Breast epithelium (tissue), 4 donors: ENCODE measurements around the gene PCYT2. TPM values are rescaled to one million over a fixed set of nuclear protein-coding genes. Genes with fewer than 3 reads are reported as not detected.
A peak's percentile ranks its signal among the peaks of the same experiment; 100 is the strongest.

Source experiments
- DNase-seq, 2 donors: peaks; one replicate each; pipeline ENCODE4 v3.0.0-alpha.2; 2019; ENCODE audit warnings: low spot score in 2 of 2
- H3K27ac ChIP-seq, 2 donors: fragments of 200-600 bp; sonication (generic) in 1 of 2; one replicate each; pipeline ENCODE4 v1.5.1; 2016 to 2019; ENCODE audit warnings: mild to moderate bottlenecking in 1 of 2
- H3K27me3 ChIP-seq, 2 donors: fragments of 200-600 bp; sonication (generic) in 1 of 2; one replicate each; pipeline versions ENCODE4 v1.5.1 to v1.6.0; 2017 to 2019; ENCODE audit warnings: control low read depth in 1 of 2, mild to moderate bottlenecking in 1 of 2
- H3K36me3 ChIP-seq: fragments of 200-600 bp; one replicate; pipeline ENCODE4 v1.5.1; 2019
- H3K4me1 ChIP-seq, 2 donors: fragments of 200-600 bp; sonication (generic); one replicate each; pipeline ENCODE4 v1.5.1; 2016 to 2019; ENCODE audit warnings: control low read depth in 1 of 2
- H3K4me3 ChIP-seq, 3 donors: fragments of 200-600 bp; sonication (generic); 1 replicate in 2 of 3; 2 replicates in 1 of 3; pipeline ENCODE4 v1.5.1; 2016 to 2019; ENCODE audit warnings: mild to moderate bottlenecking in 3 of 3, moderate library complexity in 2 of 3
- H3K9me3 ChIP-seq, 2 donors: fragments of 200-600 bp; sonication (generic) in 1 of 2; one replicate each; pipeline ENCODE4 v1.5.1; 2016 to 2019; ENCODE audit warnings: control low read depth in 1 of 2
- POLR2A ChIP-seq: fragments of 450-650 bp; IDR thresholded peaks from one replicate; pipeline ENCODE4 v1.6.1; 2016; ENCODE audit warnings: antibody characterized with exemption, mild to moderate bottlenecking, moderate library complexity
- POLR2AphosphoS5 ChIP-seq, 3 donors: sonication (generic); formaldehyde crosslinking; IDR thresholded peaks; one replicate each; pipeline ENCODE4 v1.6.1; 2017; ENCODE audit warnings: antibody characterized with exemption in 3 of 3
- intact Hi-C: fragments of 100-400 bp; cut with DNase I; formaldehyde crosslinking; loops from one replicate; pipeline ENCODE4 v1.15.1; 2023; ENCODE audit warnings: low total_unique reads
- total RNA-seq, 3 donors: library from RNA; depleted of rRNA; stranded (reverse); fragments of >200 nt; gene quantifications; one replicate each; pipeline ENCODE4 v1.1.0, GENCODE V29; 2016
- TF ChIP-seq, protein P1 (sequence below), 3 donors: fragments of 450-650 bp; IDR thresholded peaks; one replicate each; pipeline ENCODE4 v1.5.1; 2016 to 2017; ENCODE audit warnings: antibody characterized with exemption in 3 of 3, mild to moderate bottlenecking in 3 of 3, moderate library complexity in 3 of 3

PCYT2 gene
- total RNA-seq, 3 donors from 2014 or later: 22.9 to 69.4 (median 35.9) TPM

DNA sequence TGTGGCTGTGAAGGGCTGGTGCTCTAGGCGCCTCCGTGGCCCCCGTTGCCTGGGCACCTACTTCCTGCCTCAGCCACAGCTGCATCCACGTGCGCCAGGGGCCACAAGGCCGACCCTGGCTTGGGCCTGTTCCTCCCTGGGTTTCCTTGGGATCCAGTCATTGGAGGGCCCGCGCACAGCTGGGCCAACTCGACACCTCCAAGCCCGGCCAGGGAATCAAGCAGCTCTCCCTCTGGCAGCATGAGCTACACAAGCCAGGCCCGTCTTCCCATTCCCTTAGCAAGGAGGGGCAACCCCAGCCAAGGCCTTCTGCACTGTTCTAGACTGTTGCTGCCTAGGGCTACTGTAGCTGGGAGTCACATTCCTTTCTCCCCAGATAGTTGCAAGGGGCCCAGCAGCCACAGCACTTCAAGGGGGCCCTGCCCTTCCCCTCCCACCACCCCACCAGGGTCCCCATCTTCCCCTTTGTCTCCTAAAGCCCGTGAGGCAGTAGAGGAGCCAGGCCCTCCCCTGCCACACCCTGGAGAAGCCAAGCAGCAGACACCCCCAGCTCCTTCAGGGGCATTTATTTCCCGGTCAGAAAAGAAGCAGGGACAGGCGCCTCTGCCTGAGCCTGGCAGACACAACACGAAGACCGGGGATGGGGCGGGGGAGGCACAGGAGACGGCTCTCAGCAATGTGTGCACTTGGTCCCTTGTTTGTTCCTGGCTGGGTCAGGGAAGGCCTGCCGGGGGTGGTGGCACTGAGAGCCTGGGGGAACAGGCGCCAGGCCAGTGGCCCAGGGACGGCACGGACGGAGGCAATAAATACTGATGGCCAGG lies 43.8 kb downstream of the PCYT2 start:
- H3K4me1 ChIP-seq: peaks cover 0 to 14% of the 10 kb centered on the region in 2 donors
- H3K4me3 ChIP-seq: no peak overlapping the region
- TF ChIP-seq POLR2A: no peak
- TF ChIP-seq, protein P1, sequence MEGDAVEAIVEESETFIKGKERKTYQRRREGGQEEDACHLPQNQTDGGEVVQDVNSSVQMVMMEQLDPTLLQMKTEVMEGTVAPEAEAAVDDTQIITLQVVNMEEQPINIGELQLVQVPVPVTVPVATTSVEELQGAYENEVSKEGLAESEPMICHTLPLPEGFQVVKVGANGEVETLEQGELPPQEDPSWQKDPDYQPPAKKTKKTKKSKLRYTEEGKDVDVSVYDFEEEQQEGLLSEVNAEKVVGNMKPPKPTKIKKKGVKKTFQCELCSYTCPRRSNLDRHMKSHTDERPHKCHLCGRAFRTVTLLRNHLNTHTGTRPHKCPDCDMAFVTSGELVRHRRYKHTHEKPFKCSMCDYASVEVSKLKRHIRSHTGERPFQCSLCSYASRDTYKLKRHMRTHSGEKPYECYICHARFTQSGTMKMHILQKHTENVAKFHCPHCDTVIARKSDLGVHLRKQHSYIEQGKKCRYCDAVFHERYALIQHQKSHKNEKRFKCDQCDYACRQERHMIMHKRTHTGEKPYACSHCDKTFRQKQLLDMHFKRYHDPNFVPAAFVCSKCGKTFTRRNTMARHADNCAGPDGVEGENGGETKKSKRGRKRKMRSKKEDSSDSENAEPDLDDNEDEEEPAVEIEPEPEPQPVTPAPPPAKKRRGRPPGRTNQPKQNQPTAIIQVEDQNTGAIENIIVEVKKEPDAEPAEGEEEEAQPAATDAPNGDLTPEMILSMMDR (IDR thresholded peaks at IDR 0.05): no peak
- TF ChIP-seq POLR2AphosphoS5 (IDR thresholded peaks at IDR 0.05): no peak
- H3K9me3 ChIP-seq: no peaks in the 10 kb centered on the region
- DNase-seq: no peak
- H3K27me3 ChIP-seq: no peaks in the 10 kb centered on the region
- H3K36me3 ChIP-seq: no peaks in the 10 kb centered on the region
- intact Hi-C loops: no loop called here
- peak overlapping the region; percentile 97 for H3K27ac ChIP-seq

DNA sequence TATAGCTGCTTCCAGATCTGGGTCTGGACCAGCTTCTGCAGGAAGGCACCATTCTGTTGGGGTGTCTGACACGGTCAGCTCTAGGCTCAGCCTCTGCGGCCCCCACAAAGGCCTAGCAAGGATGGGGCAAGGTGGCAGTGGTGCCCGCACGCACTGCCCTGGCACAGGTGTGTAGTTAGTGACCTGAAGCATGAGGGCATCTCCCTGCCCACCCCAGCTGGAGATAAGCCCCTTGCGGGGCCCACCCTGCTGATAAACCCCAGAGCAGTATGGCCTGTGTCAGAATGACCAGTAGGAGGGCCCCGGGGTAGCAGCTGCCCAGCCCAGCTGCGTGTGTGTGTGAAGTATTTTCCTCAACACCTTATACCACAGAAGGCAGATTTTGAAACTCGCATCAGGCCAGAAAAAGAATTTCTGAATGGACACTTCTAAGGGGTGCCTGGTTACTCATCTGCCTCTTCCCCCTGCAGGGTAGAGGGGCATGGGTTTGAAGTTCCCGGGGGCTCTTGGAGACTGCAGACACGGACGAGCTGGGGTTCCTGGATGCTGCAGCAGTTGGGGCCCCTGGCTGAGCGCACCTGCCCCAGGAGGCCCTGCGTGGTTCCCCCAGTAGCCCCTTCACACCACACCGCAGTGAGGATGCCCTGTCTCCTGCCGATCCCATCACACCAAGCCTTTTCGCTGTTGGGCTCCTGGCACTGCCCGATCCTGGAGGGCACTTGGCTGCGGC lies 44.6 kb downstream of the PCYT2 start:
- TF ChIP-seq, protein P1 (IDR thresholded peaks at IDR 0.05): no peak
- TF ChIP-seq POLR2A: no peak
- peak in 1 of 3 donors; percentile 13 for TF ChIP-seq POLR2AphosphoS5 (IDR thresholded peaks at IDR 0.05)
- no peaks in the 10 kb centered on the region for H3K36me3 ChIP-seq
- intact Hi-C loops: no loop called here
- H3K27ac ChIP-seq: peak overlapping the region; percentile 97
- H3K9me3 ChIP-seq: no peaks in the 10 kb centered on the region
- H3K4me3 ChIP-seq: no peak overlapping the region
- H3K4me1 ChIP-seq: peaks cover 0 to 14% of the 10 kb centered on the region in 2 donors
- no peak for DNase-seq
- H3K27me3 ChIP-seq: no peaks in the 10 kb centered on the region

DNA sequence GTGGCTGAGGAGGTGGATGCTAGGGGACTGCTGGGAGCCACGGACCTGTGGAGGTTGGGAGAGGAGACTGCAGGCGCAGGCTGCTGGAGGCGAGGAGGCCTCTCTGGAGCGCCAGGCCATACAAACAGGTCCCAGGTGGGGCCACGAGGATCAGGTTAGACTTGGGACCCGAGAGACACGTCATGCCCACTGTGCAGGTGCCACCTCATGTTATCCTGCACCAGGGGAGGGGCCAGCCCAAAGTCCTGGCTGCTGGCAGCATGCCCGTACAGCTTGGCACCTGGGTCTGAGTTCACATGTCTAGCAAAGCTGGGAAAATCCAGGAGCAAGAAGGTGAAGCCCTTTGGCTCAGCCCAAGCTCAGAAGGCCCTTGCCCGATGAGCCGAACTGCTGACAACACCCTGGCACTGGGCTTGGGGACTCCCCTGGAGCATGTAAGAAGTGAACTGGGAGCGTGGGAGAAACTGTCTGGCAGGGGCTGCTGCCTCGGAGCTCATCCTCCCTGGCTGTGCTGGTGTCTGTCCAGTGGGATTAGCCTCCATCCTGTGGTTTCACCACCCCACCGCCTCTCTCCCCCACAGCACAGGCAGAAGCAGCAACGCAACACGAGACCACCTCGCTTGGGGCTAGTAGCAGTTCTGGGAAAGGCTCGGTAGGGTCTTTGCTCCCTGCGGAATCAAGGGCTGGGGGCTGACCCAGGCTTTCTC lies 45.3 kb downstream of the PCYT2 start:
- H3K4me3 ChIP-seq: no peak overlapping the region
- H3K27ac ChIP-seq: peak overlapping the region; percentile 97
- DNase-seq: no peak
- intact Hi-C loops: no loop called here
- TF ChIP-seq POLR2AphosphoS5 (IDR thresholded peaks at IDR 0.05) (no peak), POLR2A (no peak)
- TF ChIP-seq, protein P1 (IDR thresholded peaks at IDR 0.05): no peak
- no peaks in the 10 kb centered on the region for H3K36me3 ChIP-seq
- peaks cover 0 to 14% of the 10 kb centered on the region in 2 donors for H3K4me1 ChIP-seq
- H3K9me3 ChIP-seq: no peaks in the 10 kb centered on the region
- H3K27me3 ChIP-seq: no peaks in the 10 kb centered on the region

DNA sequence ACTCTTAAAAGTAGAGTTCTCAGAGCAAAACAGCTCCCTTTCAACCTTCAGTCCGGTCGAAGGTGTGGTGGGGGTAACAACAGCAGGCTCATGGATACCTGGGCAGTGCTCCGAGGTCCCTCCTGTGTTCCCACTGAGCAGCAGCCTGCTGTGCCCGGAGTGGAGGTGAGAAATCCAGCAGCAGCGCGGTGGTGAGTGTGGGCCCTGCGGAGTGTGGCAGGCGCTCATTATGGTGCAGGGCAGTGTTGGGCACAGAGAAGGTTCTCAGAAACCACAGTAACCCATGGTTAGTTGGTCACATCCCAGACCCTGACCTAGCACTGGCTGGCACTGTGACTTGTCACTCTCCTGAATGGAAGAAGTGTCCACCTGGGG lies 45.9 kb downstream of the PCYT2 start:
- peaks cover 0 to 14% of the 10 kb centered on the region in 2 donors for H3K4me1 ChIP-seq
- DNase-seq: no peak
- no peak overlapping the region for H3K4me3 ChIP-seq
- H3K27me3 ChIP-seq: no peaks in the 10 kb centered on the region
- no peak overlapping the region for H3K27ac ChIP-seq
- intact Hi-C loops: no loop called here
- H3K9me3 ChIP-seq: no peaks in the 10 kb centered on the region
- H3K36me3 ChIP-seq: no peaks in the 10 kb centered on the region
- TF ChIP-seq, protein P1 (IDR thresholded peaks at IDR 0.05): no peak
- TF ChIP-seq POLR2AphosphoS5 (IDR thresholded peaks at IDR 0.05): no peak
- TF ChIP-seq POLR2A: no peak
